Left colon (tissue), 2 donors: Measurements from ENCODE around the gene DSCAML1. TPM values are rescaled to one million over a fixed set of nuclear protein-coding genes. Genes with fewer than 3 reads are reported as not detected.

Experiments used
- ATAC-seq: fragments of 200-7000 bp; cut with Tn5 transposase; one replicate; pipeline ENCODE4 v1.9.1; 2020; ENCODE audit warnings: mild to moderate bottlenecking, moderate library complexity
- DNase-seq, 2 donors: peaks; one replicate each; pipeline ENCODE4 v3.0.0-alpha.2; 2020
- intact Hi-C, 2 donors: fragments of 100-400 bp; cut with DNase I in 1 of 2; cut with micrococcal nuclease in 1 of 2; formaldehyde crosslinking; loops; one replicate each; pipeline versions ENCODE4 v1.11.2 to v1.14.0; 2022; cut with DNase I, micrococcal nuclease
- total RNA-seq, 2 donors: library from RNA; stranded (reverse); fragmentation: NEBNext Ultra II Directional; extraction: Animal tissue kit (Norgen Biotek cat#: 25700); gene quantifications; one replicate each; pipeline ENCODE4 v1.2.1, GENCODE V29; 2021
- donor health status: DM: no; HTN: no; CAD: no.
- donor health status: DM: yes; HTN: yes; CAD: no.

Gene DSCAML1
- total RNA-seq, 2 donors from 2014 or later = 3.6 to 8.6 TPM

DNA sequence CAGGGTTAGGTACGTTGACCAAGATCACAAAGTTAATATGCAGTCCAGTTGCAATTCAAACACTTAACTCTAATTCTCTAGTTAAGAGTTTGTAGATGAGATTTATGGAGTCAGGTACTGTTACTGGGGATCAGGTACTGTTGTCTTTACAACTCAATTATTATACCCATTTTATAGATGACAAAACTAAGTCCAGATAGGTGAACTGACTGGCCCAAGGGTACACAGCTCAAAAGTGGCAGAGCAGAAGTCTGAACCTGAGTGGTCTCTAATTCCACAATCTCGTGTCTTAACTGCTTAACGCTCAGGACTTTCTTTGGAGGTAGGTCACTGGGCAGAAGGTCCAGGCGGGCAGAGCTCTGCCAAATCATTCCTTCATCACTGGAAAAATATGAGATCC lies 77.5 kb downstream of the DSCAML1 start:
- ATAC-seq (no peak), DNase-seq (no peak)
- intact Hi-C loops = no loop called here

DNA sequence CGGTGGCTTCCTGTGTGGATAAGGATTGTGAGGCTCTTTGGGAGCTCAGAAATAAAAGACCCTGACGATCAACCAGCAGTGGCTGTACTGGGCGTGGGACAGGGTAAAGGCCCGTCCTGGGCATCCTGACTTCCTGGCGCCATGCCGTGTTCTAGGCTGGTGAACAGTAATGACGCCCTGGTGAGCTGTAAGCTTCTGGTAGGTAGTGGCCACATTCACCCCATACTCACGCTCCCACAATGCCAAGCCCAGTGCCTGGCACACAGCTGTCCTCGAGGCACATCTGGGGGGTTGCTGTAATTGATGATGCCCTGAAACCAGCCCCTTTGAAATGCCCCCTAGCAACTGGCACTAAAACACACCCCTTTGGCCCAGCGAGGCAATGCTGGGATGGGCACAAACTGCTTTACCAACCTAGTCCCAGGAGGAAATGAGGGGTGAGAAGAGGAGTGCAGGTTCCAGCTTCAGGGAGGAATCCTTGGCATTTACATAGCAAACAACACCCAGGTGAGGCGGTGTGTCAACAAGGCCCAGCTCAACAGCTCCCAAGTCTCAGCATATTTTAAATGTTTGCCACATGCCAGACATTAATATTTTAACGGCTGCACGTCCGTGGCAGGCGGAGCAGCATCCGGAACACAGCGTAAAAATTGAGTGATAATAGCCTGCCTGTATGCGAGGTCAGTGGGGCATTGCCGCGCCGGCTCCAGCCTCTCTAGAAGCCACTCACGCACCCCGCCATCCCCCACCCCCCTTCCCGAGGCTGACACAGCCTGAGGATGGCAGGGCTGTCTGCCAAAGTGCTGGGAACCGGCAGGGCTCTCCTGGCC lies 79.3 kb downstream of the DSCAML1 start:
- intact Hi-C loops = no loop called here
- DNase-seq (peak; percentile 53 to 58), ATAC-seq (peak; percentile 92)

DNA sequence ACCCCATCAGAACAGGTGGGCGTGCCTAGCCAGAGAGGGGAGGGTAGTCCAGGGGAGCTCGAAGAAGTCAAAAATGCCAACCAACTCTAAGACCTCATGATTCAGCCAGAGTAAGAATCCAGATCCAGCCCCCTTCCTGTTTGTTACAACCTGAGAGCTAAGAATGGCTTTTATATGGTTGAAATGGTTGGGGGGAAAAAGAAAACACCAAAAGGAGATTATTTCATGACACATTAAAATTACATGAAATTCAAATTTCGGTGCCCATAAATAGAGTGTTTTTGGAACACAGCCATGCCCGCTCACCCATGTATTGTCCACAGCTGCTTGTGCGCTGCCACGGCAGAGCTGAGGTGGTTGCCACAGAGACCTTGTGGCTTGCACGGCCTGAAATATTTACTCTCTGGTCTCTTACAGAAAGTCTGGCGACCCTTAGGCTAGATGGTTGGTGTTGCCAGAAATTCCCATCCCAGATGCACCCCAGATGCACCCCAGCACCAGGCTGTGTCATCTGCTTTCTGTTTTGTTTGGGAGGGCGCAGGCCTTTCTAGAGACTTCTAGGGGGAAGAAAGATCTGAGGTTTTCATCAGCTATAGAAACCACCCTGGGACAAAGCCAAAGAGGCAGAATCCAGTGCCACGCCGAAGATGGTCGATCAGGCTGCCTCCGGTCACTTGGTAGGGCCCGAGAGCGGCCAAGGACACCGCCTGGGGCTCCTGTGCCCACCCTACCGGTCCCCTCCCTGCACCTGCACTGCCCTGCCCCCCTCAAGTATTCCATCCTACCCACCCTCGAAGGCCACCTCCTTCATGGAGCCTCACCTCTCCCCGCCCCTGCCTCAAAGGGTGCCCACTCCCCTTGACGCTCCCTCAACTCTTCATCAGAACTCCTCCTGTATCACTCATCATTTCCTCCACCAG lies 80.2 kb downstream of the DSCAML1 start:
- ATAC-seq = no peak
- intact Hi-C loops = no loop called here
- DNase-seq = no peak

DNA sequence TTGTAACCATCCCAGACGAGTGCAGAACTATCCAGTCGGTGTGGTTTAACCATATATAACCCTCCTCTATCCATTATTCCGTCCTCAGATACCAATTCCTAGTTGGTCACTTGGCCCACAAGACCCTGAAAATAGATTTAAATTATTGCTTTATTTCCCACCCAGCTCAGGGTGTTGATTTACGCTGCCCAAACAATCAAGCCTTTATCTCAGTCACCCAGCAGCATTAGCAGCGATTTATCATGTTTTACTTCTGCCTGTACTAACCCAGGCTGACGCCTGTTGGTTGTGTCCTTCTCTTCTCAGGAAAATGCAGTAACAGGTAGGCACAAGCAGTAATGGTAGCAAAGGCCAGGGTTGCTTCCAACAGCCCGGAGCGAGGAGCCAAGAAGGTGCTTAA lies 81.2 kb downstream of the DSCAML1 start:
- DNase-seq (no peak), ATAC-seq (no peak)
- intact Hi-C loops = no loop called here

DNA sequence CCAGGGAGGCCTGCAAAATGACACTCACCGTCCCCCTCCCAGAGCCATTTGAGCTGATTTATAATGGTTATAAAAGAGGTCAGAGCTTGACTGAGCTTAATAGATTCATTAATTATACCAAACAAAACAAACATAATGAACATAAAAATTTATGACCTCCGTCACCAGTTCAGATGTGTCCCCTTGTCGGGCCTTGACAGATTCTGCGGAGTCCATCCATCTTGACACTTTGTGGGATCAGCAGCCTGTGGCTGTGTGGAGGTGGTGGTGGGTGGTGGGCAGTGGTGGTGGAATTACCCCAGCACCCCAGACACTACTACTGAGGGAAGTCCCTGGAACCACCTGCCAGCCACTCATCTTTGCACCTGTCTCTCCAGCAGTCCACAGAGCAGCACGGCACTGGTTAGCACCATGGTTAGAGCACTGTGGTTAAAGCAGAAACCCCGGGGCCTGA lies 83.5 kb downstream of the DSCAML1 start:
- ATAC-seq = no peak
- intact Hi-C loops = no loop called here
- no peak for DNase-seq

DNA sequence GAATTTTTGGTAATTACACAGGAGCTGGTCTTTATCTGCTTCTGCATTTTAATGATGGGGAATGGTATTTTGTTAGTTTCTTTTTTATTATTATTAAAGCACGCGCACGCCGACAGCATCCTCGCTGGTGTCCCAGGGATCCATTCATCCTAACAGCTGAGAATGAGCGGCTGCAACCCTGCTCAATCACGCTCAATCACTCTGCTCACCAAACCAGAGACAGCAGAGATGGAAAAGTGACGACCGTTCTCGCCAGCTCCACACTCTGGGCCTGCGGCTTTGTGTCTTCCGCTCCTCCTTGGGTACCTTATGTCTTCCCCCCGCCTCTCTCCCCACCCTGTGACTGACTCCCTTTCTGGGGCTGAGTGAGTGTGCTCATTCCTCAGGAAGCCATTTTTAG lies 84.5 kb downstream of the DSCAML1 start:
- DNase-seq = no peak
- intact Hi-C loops = no loop called here
- no peak for ATAC-seq

DNA sequence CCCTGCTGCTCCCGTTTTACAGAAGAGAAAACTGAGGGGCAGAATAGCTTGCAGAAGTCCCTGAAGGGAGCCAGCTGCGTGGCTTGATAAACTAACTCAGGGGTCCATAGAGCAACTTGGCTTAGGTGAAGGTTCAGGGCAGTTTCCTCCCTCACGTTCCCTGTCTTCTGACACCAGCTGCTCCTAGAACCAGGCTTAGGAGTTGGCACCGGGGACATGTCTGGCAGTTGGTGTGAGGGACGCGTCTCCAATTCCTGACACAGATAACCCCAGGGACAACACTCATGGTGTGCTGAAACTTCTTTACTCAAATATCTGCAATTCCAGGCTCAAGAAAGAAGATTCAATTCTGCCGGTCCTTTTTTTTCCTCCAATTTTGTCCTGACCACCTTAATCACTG lies 85.7 kb downstream of the DSCAML1 start:
- no peak for DNase-seq
- intact Hi-C loops = no loop called here
- ATAC-seq = no peak

DNA sequence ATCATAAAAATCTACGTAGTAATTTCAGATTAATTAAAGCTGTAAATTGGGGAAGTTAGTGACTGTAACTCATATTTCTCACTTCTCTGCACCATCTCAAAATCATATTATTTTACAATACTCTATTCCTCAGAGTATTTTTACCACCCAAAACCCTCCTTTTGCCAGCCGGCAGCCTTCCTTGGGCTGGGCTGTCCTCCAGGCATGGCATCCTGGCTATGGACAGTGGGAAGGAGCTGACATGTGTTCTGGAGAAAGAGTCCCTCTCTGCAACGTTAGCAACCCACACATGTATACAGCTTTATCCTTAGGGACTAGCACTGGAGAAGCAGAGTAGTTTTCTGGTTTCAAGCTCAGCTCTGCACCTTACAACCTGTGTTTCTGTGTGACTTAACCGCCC lies 86.8 kb downstream of the DSCAML1 start:
- ATAC-seq (no peak), DNase-seq (no peak)
- intact Hi-C loops = no loop called here

DNA sequence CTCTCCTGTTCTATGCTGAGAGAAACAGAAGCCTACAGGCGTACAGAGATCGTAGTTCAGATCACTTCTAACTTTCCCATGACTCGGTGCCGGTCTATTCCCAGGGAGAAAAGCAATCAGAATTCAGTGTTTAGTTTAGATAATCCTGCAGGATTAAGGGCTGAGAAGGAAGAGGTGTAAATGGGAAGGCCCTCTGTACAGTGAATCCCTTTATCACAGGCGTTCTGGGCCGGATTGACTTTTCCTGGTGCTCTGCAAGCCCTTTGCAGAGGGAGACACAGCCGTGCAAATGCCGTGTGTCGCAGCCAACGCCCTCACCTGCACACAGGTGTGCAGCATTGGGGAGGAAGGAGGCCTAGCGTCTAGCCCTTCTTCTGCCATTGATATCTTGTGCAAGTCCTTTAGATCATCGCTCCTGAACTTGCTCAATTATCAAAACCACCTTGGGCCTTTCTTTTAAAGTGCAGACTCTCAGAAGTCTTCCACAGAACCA lies 90.6 kb downstream of the DSCAML1 start:
- ATAC-seq (peak; percentile 66), DNase-seq (peak in 1 of 2 donors; percentile 23)
- intact Hi-C loops = no loop called here

DNA sequence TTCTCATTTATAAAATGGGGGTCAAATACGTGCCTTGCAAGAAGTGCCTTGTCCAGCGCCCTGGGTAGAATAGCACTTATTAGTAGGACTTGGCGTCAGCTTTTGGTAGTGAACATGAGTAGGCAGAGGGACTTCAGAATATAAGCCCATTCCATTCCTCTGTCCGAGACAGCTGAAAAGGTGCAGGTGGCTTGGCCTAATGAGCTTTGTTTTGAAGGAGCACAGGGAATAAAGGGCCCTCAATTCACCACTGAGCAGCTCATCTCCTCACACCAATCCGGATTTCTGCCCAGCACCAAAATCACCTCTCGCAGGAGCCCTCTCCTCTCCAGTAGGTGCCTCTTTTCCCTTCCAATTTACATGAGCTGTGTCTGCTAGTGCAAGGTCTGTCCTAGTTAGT lies 91.2 kb downstream of the DSCAML1 start:
- DNase-seq = no peak
- intact Hi-C loops = no loop called here
- no peak for ATAC-seq

DNA sequence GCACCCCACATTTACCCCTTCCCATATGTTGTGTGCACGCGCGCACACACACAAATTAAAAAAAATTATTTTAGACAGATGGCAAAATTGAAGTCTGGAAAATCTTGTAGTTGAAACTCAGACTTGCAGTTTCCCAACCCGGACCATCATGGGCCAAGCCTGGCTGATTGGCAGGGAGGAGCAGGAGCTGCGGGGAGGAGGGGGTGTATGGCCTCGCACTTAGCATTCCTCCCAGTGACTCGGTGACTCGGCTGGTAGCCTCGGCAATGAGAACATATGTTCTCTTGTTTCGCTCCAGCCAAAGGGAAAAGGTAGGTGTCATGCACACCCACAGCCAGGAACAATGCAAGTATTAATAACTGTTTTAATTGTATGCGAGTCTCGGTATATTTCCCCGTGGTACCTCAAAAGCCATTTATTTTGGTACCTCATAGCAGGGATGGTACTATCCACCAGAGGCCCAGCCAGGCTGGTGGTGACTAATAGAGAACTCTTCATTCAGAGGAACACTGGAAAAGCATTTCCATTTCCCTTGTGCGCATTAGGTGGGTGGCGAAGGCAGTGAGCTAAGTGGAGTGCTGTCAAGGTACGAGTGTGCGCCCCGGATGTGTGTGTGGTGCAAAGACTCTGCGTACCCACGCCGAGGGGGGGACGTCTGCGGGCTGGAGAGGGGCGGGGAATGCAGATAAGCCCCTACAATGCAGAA lies 92.5 kb downstream of the DSCAML1 start:
- DNase-seq = no peak
- intact Hi-C loops = no loop called here
- no peak for ATAC-seq

DNA sequence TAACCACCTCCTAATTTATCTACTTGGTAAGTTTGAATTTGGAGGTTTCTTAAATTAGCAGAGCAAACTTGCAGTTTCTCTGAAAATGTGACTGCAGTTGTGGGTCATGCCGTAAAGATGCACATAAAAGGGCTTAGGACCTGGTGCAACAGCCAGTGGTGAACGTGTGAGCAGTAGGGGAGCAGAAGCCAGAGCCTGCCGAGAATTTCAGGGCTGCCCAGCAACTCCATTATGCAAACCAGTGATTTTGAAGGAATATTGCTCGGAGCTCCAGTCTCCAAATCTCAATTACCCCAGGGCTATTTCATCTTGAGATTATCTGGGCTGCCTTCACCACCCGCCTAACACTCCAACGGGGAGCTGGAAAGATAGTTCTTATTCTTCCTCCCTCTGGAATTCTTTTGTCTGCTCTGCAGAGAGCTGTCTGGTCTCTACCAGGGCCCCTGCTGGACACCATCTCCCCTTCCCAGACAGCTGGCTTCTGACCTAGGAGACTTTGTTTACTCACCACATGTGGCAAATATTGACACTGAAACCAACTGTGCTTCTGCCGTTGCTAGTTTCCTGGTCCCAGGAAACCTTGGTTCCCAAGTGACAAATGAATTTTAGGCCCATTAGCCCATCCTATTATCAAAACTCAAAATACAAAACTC lies 93.9 kb downstream of the DSCAML1 start:
- DNase-seq (no peak), ATAC-seq (peak; percentile 81)
- intact Hi-C loops = no loop called here

DNA sequence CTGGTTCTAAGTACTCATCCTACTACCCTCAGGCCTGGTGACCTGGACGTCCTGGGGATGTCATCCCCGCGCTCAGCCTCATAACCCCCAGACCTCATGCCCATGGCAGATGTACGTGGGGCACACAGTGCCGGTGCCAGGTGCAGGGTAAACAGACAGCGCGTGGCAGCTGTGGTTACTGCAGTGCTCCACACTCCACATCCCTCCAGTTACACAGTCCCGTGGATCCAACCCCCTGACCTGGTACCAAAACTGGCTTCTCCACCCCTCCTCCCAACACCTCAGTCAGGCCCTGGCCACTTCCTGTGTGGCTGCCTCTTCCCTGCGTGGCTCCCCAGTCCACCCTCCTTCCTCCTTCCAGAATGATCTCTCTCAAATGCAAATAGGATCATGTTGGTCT lies 95.2 kb downstream of the DSCAML1 start:
- ATAC-seq = no peak
- intact Hi-C loops = no loop called here
- no peak for DNase-seq

DNA sequence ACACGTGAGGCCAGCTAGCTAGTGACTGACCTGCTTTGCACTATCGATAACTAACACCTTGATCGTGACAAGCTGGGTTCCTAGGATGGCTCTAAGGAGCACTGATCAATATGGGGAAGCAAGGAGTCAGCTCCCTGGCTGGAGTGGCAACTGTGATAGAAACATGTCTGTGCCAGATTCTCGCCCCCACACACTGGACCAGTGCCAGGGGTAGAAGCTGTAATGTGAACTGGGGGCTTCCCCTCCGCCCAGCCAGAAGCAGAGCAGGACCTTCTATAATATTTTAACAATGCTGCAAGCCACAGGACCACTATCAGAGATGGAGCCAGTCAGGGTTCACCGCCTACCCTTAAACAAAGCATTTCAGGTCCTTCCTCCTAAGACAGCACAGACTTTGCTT lies 96.5 kb downstream of the DSCAML1 start:
- intact Hi-C loops = no loop called here
- DNase-seq (no peak), ATAC-seq (no peak)

DNA sequence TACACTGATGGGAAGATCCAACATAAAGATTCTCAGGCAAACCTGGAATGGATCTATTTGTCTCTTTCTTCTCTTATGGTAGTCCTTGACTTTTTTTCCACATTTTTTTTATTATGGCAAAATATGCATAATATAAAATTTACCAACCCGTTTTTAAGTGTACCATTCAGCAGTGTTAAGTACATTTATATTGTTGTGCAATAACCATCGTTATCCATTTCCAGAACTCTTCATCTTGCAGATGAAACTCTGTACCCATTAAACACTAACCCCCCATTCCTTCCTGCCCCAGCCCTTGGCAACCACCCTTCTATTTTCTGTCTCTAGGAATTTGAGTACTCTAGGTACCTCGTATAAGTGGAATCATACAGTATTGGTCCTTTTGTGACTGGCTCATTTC lies 99.7 kb downstream of the DSCAML1 start:
- DNase-seq = no peak
- intact Hi-C loops = no loop called here
- no peak for ATAC-seq

DNA sequence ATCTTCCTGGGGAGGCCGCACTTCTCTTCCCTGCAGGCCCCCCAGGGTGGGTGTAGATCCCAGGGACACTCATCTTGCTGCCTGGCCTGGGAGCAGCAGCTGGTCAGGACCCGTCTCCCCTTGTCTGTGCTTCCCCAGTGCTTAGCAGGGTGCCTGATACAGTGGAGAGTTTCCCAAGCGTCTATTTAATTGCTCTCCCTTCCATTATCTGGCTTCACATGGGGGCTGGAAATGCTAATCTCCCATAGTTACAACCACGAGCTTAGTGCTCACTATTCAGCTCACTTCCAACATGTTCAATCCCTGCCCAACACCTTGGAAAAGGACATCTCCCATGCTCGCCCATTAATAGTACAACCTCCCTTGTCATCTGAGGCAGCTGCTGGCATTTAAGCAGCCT lies 100.5 kb downstream of the DSCAML1 start:
- no peak for ATAC-seq
- intact Hi-C loops = no loop called here
- DNase-seq = no peak

DNA sequence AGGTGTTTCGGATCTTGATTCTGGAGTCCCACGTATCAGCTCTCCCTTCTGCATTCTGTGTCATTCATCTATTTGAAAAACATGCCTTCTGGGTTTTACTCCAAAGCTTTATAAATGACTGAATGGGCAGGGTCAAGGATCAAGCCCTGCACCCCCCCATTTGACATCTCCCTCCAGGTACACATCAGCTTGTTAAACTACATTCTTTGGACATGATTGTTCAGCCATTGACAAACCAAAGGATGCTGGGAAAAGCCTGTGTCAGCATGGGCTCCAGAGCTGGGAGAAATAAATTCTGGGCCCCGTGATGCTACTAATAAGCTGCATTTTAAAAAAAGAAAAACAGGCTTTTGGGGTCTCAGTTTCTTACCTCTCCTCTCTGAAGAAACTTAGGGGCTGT lies 103.7 kb downstream of the DSCAML1 start:
- intact Hi-C loops = no loop called here
- ATAC-seq (no peak), DNase-seq (no peak)

DNA sequence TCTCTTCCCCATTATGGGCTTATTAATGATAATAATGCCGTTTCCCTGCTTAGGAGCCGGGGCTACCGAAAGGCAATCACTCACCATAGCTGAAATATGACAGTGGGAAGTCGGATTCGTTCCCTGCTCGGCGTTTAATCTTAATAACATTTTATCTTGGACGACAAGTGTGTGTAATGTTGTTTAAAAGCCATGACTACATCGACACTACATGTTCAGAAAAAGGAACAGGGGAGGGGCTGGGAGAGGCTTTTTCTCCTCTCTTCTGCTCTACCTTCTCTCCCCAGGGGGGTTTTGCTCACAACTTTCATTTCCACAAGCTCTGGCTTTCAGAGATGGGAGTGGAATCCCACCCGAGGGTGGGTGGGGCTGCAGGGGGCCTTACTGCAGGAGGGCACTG lies 105.5 kb downstream of the DSCAML1 start:
- intact Hi-C loops = no loop called here
- DNase-seq (no peak), ATAC-seq (no peak)

DNA sequence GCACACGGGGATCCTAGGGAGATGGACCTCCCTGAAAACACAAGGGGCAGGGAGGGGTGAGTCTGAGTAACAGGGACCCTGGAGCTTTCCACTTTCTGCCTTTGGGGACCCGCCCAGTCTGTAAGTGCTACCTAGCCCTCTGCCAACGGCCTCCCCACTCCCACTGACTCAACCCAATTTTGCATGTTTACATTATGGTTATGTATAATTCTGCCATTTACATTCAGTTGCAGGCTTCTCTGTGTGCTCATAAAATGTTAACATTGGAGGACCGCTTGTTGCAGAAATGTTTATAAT lies 105.8 kb downstream of the DSCAML1 start:
- DNase-seq (no peak), ATAC-seq (peak; percentile 13)
- intact Hi-C loops = no loop called here
